Stimulated activated naive B cell treated with anti-CD40 and anti-IgM and Interleukin-4, amounts not matched to agents 10 μg/mL and 1 μg/mL and 100 μg/mL, for 72 hours (primary cell): Measurements from ENCODE around the gene JAKMIP1.
"Not testable (repeated sequence)": the region's sequence is repeated elsewhere in the genome, so short reads cannot be mapped to it uniquely, and the experiment has no call there.

Source experiments
- ATAC-seq, 2 donors: fragments of 150-1000 bp; cut with Tn5 transposase; replicated peaks; 2 replicates each; pipeline ENCODE4 v1.10.0; 2021; ENCODE audit warnings: moderate library complexity in 1 of 2
- DNase-seq: peaks from one replicate; pipeline ENCODE4 v3.0.0; 2021
- H3K27ac Mint-ChIP-seq: one replicate; pipeline ENCODE4 v1.8.0; 2022; ENCODE audit warnings: mild to moderate bottlenecking, mixed read lengths
- H3K27me3 Mint-ChIP-seq, 2 donors: one replicate each; pipeline ENCODE4 v1.8.0; 2022; ENCODE audit warnings: mixed read lengths in 2 of 2
- H3K36me3 Mint-ChIP-seq, 2 donors: one replicate each; pipeline ENCODE4 v1.8.0; 2022; ENCODE audit warnings: mixed read lengths in 2 of 2, mild to moderate bottlenecking in 1 of 2
- H3K4me1 Mint-ChIP-seq, 2 donors: one replicate each; pipeline ENCODE4 v1.8.0; 2022; ENCODE audit warnings: mixed read lengths in 2 of 2, mild to moderate bottlenecking in 1 of 2
- H3K4me3 Mint-ChIP-seq, 2 donors: one replicate each; pipeline ENCODE4 v1.8.0; 2022; ENCODE audit warnings: mild to moderate bottlenecking in 2 of 2, mixed read lengths in 2 of 2, moderate library complexity in 1 of 2
- H3K9me3 Mint-ChIP-seq, 2 donors: one replicate each; pipeline ENCODE4 v1.8.0; 2022; ENCODE audit warnings: mixed read lengths in 2 of 2, mild to moderate bottlenecking in 1 of 2

The JAKMIP1 gene

DNA sequence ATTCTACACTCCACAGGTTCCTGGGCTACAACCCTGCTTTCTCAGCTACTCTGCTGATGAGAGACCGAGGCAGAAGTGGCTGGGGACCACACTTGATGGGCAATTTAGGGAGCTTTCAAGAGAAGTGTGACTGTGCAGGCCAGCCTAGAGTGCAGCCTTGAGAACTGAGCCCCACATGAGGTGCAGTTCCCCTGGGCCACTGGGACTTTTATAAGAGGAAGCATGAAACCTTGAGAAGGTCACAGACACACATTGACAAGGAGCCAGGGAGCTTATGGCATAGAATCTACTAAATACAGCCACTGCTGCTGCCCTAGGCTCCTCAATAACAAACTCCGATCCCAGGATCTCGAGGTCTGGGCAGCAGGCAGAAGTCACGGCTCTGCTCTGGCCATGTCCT, 195.2 kb downstream of the JAKMIP1 start:
- DNase-seq (no peak), ATAC-seq (peak; percentile 66 to 75)
- no peak overlapping the region for H3K27ac Mint-ChIP-seq
- H3K4me1 Mint-ChIP-seq = no peaks in the 10 kb centered on the region
- no peak overlapping the region for H3K4me3 Mint-ChIP-seq
- peaks cover 32 to 39% of the 10 kb centered on the region in 2 donors for H3K27me3 Mint-ChIP-seq
- H3K36me3 Mint-ChIP-seq = no peaks in the 10 kb centered on the region
- no peaks in the 10 kb centered on the region for H3K9me3 Mint-ChIP-seq

- not testable (repeated sequence) for H3K27ac Mint-ChIP-seq, ATAC-seq, H3K4me3 Mint-ChIP-seq, H3K4me1 Mint-ChIP-seq, H3K9me3 Mint-ChIP-seq, H3K36me3 Mint-ChIP-seq, DNase-seq
- peaks cover 25 to 36% of the 10 kb centered on the region in 2 donors for H3K27me3 Mint-ChIP-seq
Observed at GRCh38 chr4:6003485-6003884, 196.9 kb downstream of the JAKMIP1 start.

- peaks cover 29 to 40% of the 10 kb centered on the region in 2 donors for H3K27me3 Mint-ChIP-seq
- no peak for ATAC-seq
Observed at GRCh38 chr4:6002926-6003325, 197.4 kb downstream of the JAKMIP1 start.

GRCh38 chr4:6002492-6002833, 197.9 kb downstream of the JAKMIP1 start:
- H3K27ac Mint-ChIP-seq = no peak overlapping the region
- no peaks in the 10 kb centered on the region for H3K36me3 Mint-ChIP-seq
- no peak for ATAC-seq
- H3K4me1 Mint-ChIP-seq = peaks cover 0 to 8% of the 10 kb centered on the region in 2 donors
- H3K4me3 Mint-ChIP-seq = no peak overlapping the region
- DNase-seq = no peak
- H3K27me3 Mint-ChIP-seq = peaks cover 26 to 37% of the 10 kb centered on the region in 2 donors
- no peaks in the 10 kb centered on the region for H3K9me3 Mint-ChIP-seq

More at GRCh38 chr4:6002926-6003325, 197.4 kb downstream of the JAKMIP1 start:
- no peak for DNase-seq
- H3K4me3 Mint-ChIP-seq = no peak overlapping the region
- H3K36me3 Mint-ChIP-seq = no peaks in the 10 kb centered on the region
- H3K27ac Mint-ChIP-seq = no peak overlapping the region
- no peaks in the 10 kb centered on the region for H3K9me3 Mint-ChIP-seq
- H3K4me1 Mint-ChIP-seq = peaks cover 0 to 8% of the 10 kb centered on the region in 2 donors

GRCh38 chr4:6001680-6002491, 198.5 kb downstream of the JAKMIP1 start:
- ATAC-seq (no peak), DNase-seq (no peak)
- H3K4me3 Mint-ChIP-seq = no peak overlapping the region
- peaks cover 23 to 33% of the 10 kb centered on the region in 2 donors for H3K27me3 Mint-ChIP-seq
- H3K4me1 Mint-ChIP-seq = peaks cover 0 to 9% of the 10 kb centered on the region in 2 donors
- H3K9me3 Mint-ChIP-seq = no peaks in the 10 kb centered on the region
- H3K27ac Mint-ChIP-seq = no peak overlapping the region
- H3K36me3 Mint-ChIP-seq = no peaks in the 10 kb centered on the region

- no peaks in the 10 kb centered on the region for H3K36me3 Mint-ChIP-seq
- H3K27me3 Mint-ChIP-seq = peaks cover 34 to 45% of the 10 kb centered on the region in 2 donors
- H3K27ac Mint-ChIP-seq = no peak overlapping the region
- H3K4me1 Mint-ChIP-seq = peaks cover 0 to 13% of the 10 kb centered on the region in 2 donors
- H3K4me3 Mint-ChIP-seq = no peak overlapping the region
- H3K9me3 Mint-ChIP-seq = no peaks in the 10 kb centered on the region
- ATAC-seq (no peak), DNase-seq (no peak)
Observed at GRCh38 chr4:5999830-6000365, 200.5 kb downstream of the JAKMIP1 start.

- ATAC-seq = no peak
- H3K36me3 Mint-ChIP-seq = no peaks in the 10 kb centered on the region
- peaks cover 34 to 45% of the 10 kb centered on the region in 2 donors for H3K27me3 Mint-ChIP-seq
- H3K27ac Mint-ChIP-seq = no peak overlapping the region
- H3K4me1 Mint-ChIP-seq = peaks cover 0 to 13% of the 10 kb centered on the region in 2 donors
- DNase-seq = no peak
- H3K4me3 Mint-ChIP-seq = no peak overlapping the region
- no peaks in the 10 kb centered on the region for H3K9me3 Mint-ChIP-seq
Observed at GRCh38 chr4:5999356-5999755, 201.0 kb downstream of the JAKMIP1 start.

DNA sequence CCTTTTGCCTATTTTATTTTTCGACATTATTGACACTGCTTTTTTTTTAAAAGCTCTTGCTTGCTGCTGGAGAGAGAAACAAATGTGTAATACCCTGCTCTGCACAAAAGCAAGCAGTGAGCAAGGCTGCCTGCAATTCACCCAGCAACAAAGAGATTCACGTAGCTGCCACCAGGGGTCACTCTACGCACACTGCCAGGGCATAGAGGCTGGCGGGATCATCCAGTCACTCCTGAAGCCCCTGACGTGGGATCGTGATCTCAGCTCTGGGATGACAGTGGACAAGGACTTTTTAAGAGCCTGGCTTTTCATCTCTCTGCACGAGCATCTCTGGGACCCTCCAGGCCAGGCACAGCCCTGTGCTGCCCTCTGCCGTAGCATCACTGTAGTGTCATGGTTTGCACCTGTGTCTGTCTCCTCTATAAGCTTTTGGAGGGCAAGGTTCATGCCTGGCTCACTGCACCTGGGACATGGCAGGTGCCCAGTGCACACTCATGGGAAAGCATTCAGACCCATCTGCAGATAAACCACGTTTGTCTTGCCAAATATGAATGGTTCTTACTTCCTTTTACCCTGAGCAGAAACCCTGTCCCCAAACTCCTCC, 201.9 kb downstream of the JAKMIP1 start:
- Mint-ChIP-seq H3K36me3 (no peaks in the 10 kb centered on the region), H3K27ac (no peak overlapping the region), H3K4me1 (peaks cover 0 to 13% of the 10 kb centered on the region in 2 donors), H3K27me3 (peaks cover 34 to 45% of the 10 kb centered on the region in 2 donors), H3K4me3 (no peak overlapping the region), H3K9me3 (no peaks in the 10 kb centered on the region)
- DNase-seq = peak; percentile 21
- peak; percentile 71 to 81 for ATAC-seq

GRCh38 chr4:5996641-5997040, 203.7 kb downstream of the JAKMIP1 start:
- no peak for DNase-seq
- Mint-ChIP-seq H3K27ac (no peak overlapping the region), H3K36me3 (no peaks in the 10 kb centered on the region), H3K4me3 (no peak overlapping the region), H3K4me1 (peaks cover 0 to 19% of the 10 kb centered on the region in 2 donors), H3K27me3 (peaks cover 38 to 57% of the 10 kb centered on the region in 2 donors), H3K9me3 (no peaks in the 10 kb centered on the region)
- no peak for ATAC-seq

- Mint-ChIP-seq H3K4me1 (peaks cover 0 to 19% of the 10 kb centered on the region in 2 donors), H3K9me3 (no peaks in the 10 kb centered on the region), H3K27me3 (peaks cover 39 to 60% of the 10 kb centered on the region in 2 donors), H3K4me3 (no peak overlapping the region), H3K27ac (no peak overlapping the region), H3K36me3 (no peaks in the 10 kb centered on the region)
- DNase-seq = no peak
- no peak for ATAC-seq
Observed at GRCh38 chr4:5995901-5996623, 204.3 kb downstream of the JAKMIP1 start.

- ATAC-seq (no peak), DNase-seq (no peak)
- H3K9me3 Mint-ChIP-seq = peaks cover 0 to 3% of the 10 kb centered on the region in 2 donors
- H3K4me3 Mint-ChIP-seq = no peak overlapping the region
- no peaks in the 10 kb centered on the region for H3K36me3 Mint-ChIP-seq
- peaks cover 46 to 64% of the 10 kb centered on the region in 2 donors for H3K27me3 Mint-ChIP-seq
- peaks cover 0 to 19% of the 10 kb centered on the region in 2 donors for H3K4me1 Mint-ChIP-seq
- no peak overlapping the region for H3K27ac Mint-ChIP-seq
Observed at GRCh38 chr4:5993876-5994811, 206.2 kb downstream of the JAKMIP1 start.

DNA sequence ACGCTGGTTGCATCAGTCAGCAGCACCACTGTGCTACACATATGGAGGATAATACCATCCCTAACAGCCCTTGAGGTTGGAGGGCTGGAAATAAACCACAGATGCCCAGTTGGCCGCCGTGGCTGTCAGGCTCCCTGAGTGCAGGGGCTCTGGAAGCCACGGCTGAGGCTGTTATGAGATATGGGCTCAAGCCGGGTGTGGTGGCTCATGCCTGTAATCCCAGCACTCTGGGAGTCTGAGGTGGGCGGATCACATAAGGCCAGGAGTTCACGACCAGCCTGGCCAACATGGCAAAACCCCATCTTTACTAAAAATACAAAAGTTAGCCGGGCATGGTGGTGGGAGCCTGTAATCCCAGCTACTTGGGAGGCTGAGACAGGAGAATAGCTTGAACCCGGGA, 207.0 kb downstream of the JAKMIP1 start:
- peaks cover 51 to 66% of the 10 kb centered on the region in 2 donors for H3K27me3 Mint-ChIP-seq
- not testable (repeated sequence) for H3K4me3 Mint-ChIP-seq, H3K36me3 Mint-ChIP-seq

DNA sequence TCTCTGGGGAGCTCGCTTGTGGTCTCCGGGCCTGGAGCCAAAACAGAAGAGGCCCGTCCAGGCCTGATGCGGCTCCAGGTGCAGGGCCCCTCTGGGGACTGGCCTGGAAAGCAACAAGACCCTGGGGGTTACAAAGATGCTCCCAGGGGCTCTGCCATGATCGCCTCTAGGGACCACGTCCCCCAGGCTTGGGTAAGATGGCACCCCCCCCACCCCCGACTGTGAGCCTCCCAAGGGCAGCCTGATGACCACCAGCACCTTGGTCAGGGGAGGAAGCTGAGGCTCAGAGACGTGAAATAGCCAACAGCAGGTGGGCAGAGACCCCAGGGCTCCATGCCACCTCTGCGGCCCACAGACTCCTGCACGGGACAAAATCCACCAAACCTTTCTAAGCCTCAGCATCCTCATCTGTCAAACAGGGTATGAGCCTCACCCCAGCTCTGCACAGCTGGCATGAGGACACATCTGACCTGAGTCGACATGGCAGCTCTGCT, 207.5 kb downstream of the JAKMIP1 start:
- peaks cover 0 to 17% of the 10 kb centered on the region in 2 donors for H3K4me1 Mint-ChIP-seq
- no peak overlapping the region for H3K4me3 Mint-ChIP-seq
- ATAC-seq (peak in 1 of 2 donors; percentile 25), DNase-seq (no peak)
- no peak overlapping the region for H3K27ac Mint-ChIP-seq
- peaks cover 3% of the 10 kb centered on the region in 2 donors for H3K9me3 Mint-ChIP-seq
- peaks cover 46 to 61% of the 10 kb centered on the region in 2 donors for H3K27me3 Mint-ChIP-seq
- H3K36me3 Mint-ChIP-seq = no peaks in the 10 kb centered on the region

More for the DNA sequence above, 207.0 kb downstream of the JAKMIP1 start:
- not testable (repeated sequence) for DNase-seq, H3K27ac Mint-ChIP-seq, ATAC-seq, H3K9me3 Mint-ChIP-seq
- H3K4me1 Mint-ChIP-seq = peaks cover 0 to 17% of the 10 kb centered on the region in 2 donors
